SK-N-MC (cell line): ENCODE results near the gene RPH3AL.

Source experiments
- EZH2 ChIP-seq: fragments of 200-600 bp; sonication (generic); IDR thresholded peaks from one replicate; pipeline ENCODE4 v1.6.1; 2017; ENCODE audit warnings: antibody characterized with exemption
- FOXP2 ChIP-seq: optimal IDR thresholded peaks from 2 replicates; pipeline ENCODE3; 2011; ENCODE audit warnings: mild to moderate bottlenecking, moderate library complexity; ENCODE audit not compliant: insufficient read depth; ENCODE audit errors: extremely low read length, control extremely low read depth
- POLR2AphosphoS5 ChIP-seq: IDR thresholded peaks from 2 replicates; pipeline ENCODE4 v1.6.1; 2012; ENCODE audit warnings: mild to moderate bottlenecking, low read depth, low read length, borderline replicate concordance

DNA sequence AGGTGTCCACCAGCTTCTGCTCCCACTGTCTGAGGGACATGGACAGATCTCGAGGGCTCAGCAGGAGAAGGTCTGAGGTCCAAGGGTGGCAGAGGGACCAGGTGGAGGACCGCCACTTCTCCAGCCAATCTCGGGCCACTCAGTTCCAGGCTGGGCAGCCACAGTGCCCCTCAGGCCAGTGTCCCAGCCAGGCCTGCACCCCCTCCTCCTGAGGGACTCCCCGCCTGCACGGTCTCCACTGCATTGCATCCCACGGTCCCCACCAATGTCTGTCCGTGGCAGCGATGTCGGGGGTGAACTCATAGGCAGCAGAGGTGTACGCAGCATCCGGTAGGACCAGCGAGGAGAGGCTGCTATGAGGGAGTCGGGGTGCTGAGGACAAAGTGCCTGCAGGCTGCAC is 107.0 kb downstream of the RPH3AL start:
- TF ChIP-seq EZH2 (no peak), POLR2AphosphoS5 (no peak), FOXP2 (no peak)
